ENCODE data around the gene CD59.

The CD59 gene

DNA sequence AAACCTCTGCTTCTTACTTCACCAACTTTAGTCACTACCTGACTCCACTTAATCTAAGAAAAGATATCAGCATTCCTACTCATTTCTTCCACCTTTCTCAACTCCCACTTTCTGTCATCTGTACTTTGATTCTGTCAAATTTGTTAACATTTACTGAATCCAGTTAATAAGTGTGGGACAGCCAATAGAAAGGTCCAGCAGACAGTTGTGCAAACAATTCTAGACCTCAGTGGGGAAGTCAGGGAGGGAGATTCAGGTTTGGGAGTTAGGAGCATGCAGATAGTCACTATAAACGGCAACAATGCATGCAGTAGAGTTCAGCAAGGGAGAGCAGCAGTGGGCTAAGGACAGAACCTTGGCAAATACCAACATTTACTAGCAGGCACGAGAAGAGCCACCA, 34.0 kb upstream of the CD59 start:
- 0 out of 2 replicates have a peak, but pooled peaks cover 5% of the 10 kb centered on the region for H3F3A ChIP-seq (ENCODE audit: insufficient read depth, low read length)
- H3K27me3 ChIP-seq (replicated peaks; ENCODE audit: insufficient read depth, low read length) = 0 out of 2 replicates have a peak, but pooled peaks cover 3% of the 10 kb centered on the region
- H4K20me1 ChIP-seq (ENCODE audit: insufficient read depth, low read length) = peaks cover 4% of the 10 kb centered on the region; the same call in 1 of the 2 replicates
- no peak overlapping the region for H3K27ac ChIP-seq (ENCODE audit: low read length)
- H3K79me2 ChIP-seq (ENCODE audit: low read length) = peaks cover 52% of the 10 kb centered on the region
- H3K9me2 ChIP-seq (replicated peaks; ENCODE audit: insufficient read depth, low read length) = no peaks in the 10 kb centered on the region
- no peak for DNase-seq
- H3K9ac ChIP-seq (ENCODE audit: low read length) = no peak overlapping the region
- no peaks in the 10 kb centered on the region for H3K9me3 ChIP-seq (replicated peaks; ENCODE audit: insufficient read depth, low read length)
- H3K4me1 ChIP-seq (ENCODE audit: low read length) = peaks cover 21% of the 10 kb centered on the region
- H3K4me3 ChIP-seq (ENCODE audit: low read length) = no peak overlapping the region
- peaks cover 17% of the 10 kb centered on the region for H3K36me3 ChIP-seq (replicated peaks; ENCODE audit: insufficient read depth, low read length)
- H3K4me2 ChIP-seq (ENCODE audit: low read depth, low read length) = no peak overlapping the region
- no peak for TF ChIP-seq EZH2 (optimal IDR thresholded peaks at IDR 0.05; ENCODE audit: low read depth, low read length)
- TF ChIP-seq, protein P1, sequence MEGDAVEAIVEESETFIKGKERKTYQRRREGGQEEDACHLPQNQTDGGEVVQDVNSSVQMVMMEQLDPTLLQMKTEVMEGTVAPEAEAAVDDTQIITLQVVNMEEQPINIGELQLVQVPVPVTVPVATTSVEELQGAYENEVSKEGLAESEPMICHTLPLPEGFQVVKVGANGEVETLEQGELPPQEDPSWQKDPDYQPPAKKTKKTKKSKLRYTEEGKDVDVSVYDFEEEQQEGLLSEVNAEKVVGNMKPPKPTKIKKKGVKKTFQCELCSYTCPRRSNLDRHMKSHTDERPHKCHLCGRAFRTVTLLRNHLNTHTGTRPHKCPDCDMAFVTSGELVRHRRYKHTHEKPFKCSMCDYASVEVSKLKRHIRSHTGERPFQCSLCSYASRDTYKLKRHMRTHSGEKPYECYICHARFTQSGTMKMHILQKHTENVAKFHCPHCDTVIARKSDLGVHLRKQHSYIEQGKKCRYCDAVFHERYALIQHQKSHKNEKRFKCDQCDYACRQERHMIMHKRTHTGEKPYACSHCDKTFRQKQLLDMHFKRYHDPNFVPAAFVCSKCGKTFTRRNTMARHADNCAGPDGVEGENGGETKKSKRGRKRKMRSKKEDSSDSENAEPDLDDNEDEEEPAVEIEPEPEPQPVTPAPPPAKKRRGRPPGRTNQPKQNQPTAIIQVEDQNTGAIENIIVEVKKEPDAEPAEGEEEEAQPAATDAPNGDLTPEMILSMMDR (IDR thresholded peaks at IDR 0.05; ENCODE audit: low read length) = no peak
- no peak for TF ChIP-seq EZH2phosphoT487 (IDR thresholded peaks at IDR 0.05; ENCODE audit: low read length)
- H2AFZ ChIP-seq (ENCODE audit: low read length) = no peak overlapping the region

DNA sequence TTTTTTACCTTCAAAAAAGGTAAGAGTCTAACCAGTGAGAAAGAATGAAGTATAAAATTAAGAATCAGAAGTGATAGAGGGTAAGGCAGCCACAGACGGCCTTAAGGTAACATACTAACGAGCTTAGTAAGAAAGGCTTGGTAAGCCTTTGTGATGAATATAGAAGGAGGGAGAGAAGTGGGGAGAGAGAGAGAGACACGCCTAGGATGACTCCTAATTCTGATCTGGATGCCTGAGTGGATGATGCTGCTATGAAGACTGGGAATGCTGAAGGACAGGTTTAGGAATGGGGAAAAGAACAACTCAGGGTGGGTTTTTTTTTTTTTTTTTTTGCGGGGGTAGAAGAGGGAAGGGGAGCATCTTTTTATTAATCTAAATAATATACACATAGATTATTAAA, 33.3 kb upstream of the CD59 start:
- no peak for DNase-seq
- Histone ChIP-seq H3K27me3 (replicated peaks; ENCODE audit: insufficient read depth, low read length) (no peaks in the 10 kb centered on the region), H3K27ac (ENCODE audit: low read length) (no peak overlapping the region), H3K9ac (ENCODE audit: low read length) (no peak overlapping the region), H3K9me3 (replicated peaks; ENCODE audit: insufficient read depth, low read length) (no peaks in the 10 kb centered on the region), H3K4me2 (ENCODE audit: low read depth, low read length) (no peak overlapping the region), H3F3A (ENCODE audit: insufficient read depth, low read length) (no peaks in the 10 kb centered on the region), H3K36me3 (replicated peaks; ENCODE audit: insufficient read depth, low read length) (peaks cover 17% of the 10 kb centered on the region), H4K20me1 (ENCODE audit: insufficient read depth, low read length) (peaks cover 4% of the 10 kb centered on the region; the same call in 1 of the 2 replicates), H2AFZ (ENCODE audit: low read length) (no peak overlapping the region), H3K4me3 (ENCODE audit: low read length) (no peak overlapping the region), H3K9me2 (replicated peaks; ENCODE audit: insufficient read depth, low read length) (no peaks in the 10 kb centered on the region), H3K4me1 (ENCODE audit: low read length) (peaks cover 16% of the 10 kb centered on the region), H3K79me2 (ENCODE audit: low read length) (peaks cover 52% of the 10 kb centered on the region)
- TF ChIP-seq EZH2 (optimal IDR thresholded peaks at IDR 0.05; ENCODE audit: low read depth, low read length) (no peak), EZH2phosphoT487 (IDR thresholded peaks at IDR 0.05; ENCODE audit: low read length) (no peak)
- TF ChIP-seq, protein P1 (IDR thresholded peaks at IDR 0.05; ENCODE audit: low read length) = no peak

DNA sequence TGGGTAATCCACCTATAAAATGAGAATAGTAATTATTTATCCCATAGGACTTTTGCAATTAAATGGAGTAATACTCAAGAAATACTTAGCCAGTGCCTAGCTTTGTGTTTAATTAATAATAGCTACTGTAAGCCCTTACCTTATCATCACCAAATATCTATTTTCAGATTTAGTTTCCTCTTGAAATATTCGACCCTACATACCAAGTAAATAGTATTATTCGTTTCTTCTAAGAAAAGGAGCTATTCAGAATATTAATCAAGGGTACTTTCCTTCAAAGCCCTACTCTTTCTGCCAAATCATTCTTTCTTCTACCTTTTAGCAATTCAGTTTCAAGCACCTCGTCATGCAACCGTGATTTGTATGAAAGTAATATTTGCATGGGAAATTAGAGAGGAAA, 31.4 kb upstream of the CD59 start:
- Histone ChIP-seq H3K9me2 (replicated peaks; ENCODE audit: insufficient read depth, low read length) (no peaks in the 10 kb centered on the region), H3K79me2 (ENCODE audit: low read length) (peaks cover 35% of the 10 kb centered on the region), H3K27ac (ENCODE audit: low read length) (no peak overlapping the region), H3K4me1 (ENCODE audit: low read length) (peaks cover 11% of the 10 kb centered on the region), H3K4me3 (ENCODE audit: low read length) (no peak overlapping the region), H3K36me3 (replicated peaks; ENCODE audit: insufficient read depth, low read length) (peaks cover 17% of the 10 kb centered on the region), H3K4me2 (ENCODE audit: low read depth, low read length) (no peak overlapping the region), H3K9me3 (replicated peaks; ENCODE audit: insufficient read depth, low read length) (no peaks in the 10 kb centered on the region), H3K9ac (ENCODE audit: low read length) (no peak overlapping the region), H4K20me1 (ENCODE audit: insufficient read depth, low read length) (peaks cover 2% of the 10 kb centered on the region; the same call in 1 of the 2 replicates), H2AFZ (ENCODE audit: low read length) (no peak overlapping the region), H3K27me3 (replicated peaks; ENCODE audit: insufficient read depth, low read length) (no peaks in the 10 kb centered on the region), H3F3A (ENCODE audit: insufficient read depth, low read length) (no peaks in the 10 kb centered on the region)
- no peak for DNase-seq
- TF ChIP-seq EZH2phosphoT487 (IDR thresholded peaks at IDR 0.05; ENCODE audit: low read length) = no peak
- TF ChIP-seq, protein P1 (IDR thresholded peaks at IDR 0.05; ENCODE audit: low read length) = no peak
